H9 (cell line): ENCODE results near the gene GFOD2. TPM values are rescaled to one million over a fixed set of nuclear protein-coding genes. Genes with fewer than 3 reads are reported as not detected.
A peak's percentile ranks its signal among the peaks of the same experiment; 100 is the strongest.

Experiments
- DNase-seq: peaks from one replicate; pipeline ENCODE4 v3.0.0-alpha.2; 2017
- H2AFZ ChIP-seq: one replicate; pipeline ENCODE4 v1.6.1; 2013; ENCODE audit warnings: mild to moderate bottlenecking, low read length, control low read depth, moderate library complexity
- H2AK5ac ChIP-seq: 2 replicates; pipeline ENCODE4 v1.6.1; 2013; ENCODE audit warnings: low read length, control low read depth, mixed read lengths; ENCODE audit not compliant: insufficient read length
- H2BK120ac ChIP-seq: one replicate; pipeline ENCODE4 v1.6.1; 2013; ENCODE audit warnings: low read depth, mild to moderate bottlenecking, low read length, control low read depth, inconsistent platforms; ENCODE audit not compliant: poor library complexity, severe bottlenecking
- H2BK12ac ChIP-seq: 2 replicates; pipeline ENCODE4 v1.6.1; 2013; ENCODE audit warnings: low read length, control low read depth, mixed read lengths, low read depth; ENCODE audit not compliant: insufficient read length
- H2BK15ac ChIP-seq: 2 replicates; pipeline ENCODE4 v1.6.1; 2013; ENCODE audit warnings: low read depth, low read length, control low read depth
- H2BK20ac ChIP-seq: one replicate; pipeline ENCODE4 v1.6.1; 2013; ENCODE audit warnings: low read depth, mild to moderate bottlenecking, low read length, control low read depth, inconsistent platforms; ENCODE audit not compliant: poor library complexity, severe bottlenecking
- H2BK5ac ChIP-seq: 2 replicates; pipeline ENCODE4 v1.6.1; 2013; ENCODE audit warnings: low read length, control low read depth, mixed read lengths; ENCODE audit not compliant: insufficient read length
- H3K14ac ChIP-seq: 2 replicates; pipeline ENCODE4 v1.6.1; 2013; ENCODE audit warnings: low read length, control low read depth; ENCODE audit not compliant: insufficient read depth
- H3K18ac ChIP-seq: 2 replicates; pipeline ENCODE4 v1.6.1; 2013; ENCODE audit warnings: low read depth, mild to moderate bottlenecking, mixed read lengths, low read length, control low read depth; ENCODE audit not compliant: insufficient read length
- H3K23ac ChIP-seq: 2 replicates; pipeline ENCODE4 v1.6.1; 2013; ENCODE audit warnings: low read length, control low read depth, mixed read lengths, low read depth; ENCODE audit not compliant: insufficient read length
- H3K23me2 ChIP-seq: 2 replicates; pipeline ENCODE4 v1.6.1; 2013; ENCODE audit warnings: low read depth, mild to moderate bottlenecking, mixed read lengths, low read length, control low read depth; ENCODE audit not compliant: insufficient read length, poor library complexity, severe bottlenecking
- H3K27ac ChIP-seq: 2 replicates; pipeline ENCODE4 v1.5.1; 2013; ENCODE audit warnings: low read length, control low read depth, mixed read lengths, low read depth; ENCODE audit not compliant: insufficient read length
- H3K27me3 ChIP-seq: 2 replicates; pipeline ENCODE4 v1.6.1; 2013; ENCODE audit warnings: low read length, control low read depth, inconsistent platforms; ENCODE audit not compliant: insufficient read depth
- H3K4ac ChIP-seq: 2 replicates; pipeline ENCODE4 v1.6.1; 2013; ENCODE audit warnings: low read depth, mild to moderate bottlenecking, control low read depth, inconsistent platforms, low read length, moderate library complexity
- H3K4me1 ChIP-seq: 2 replicates; pipeline ENCODE4 v1.6.1; 2013; ENCODE audit warnings: low read length, control low read depth, inconsistent platforms; ENCODE audit not compliant: insufficient read depth
- H3K4me2 ChIP-seq: 2 replicates; pipeline ENCODE4 v1.6.1; 2013; ENCODE audit warnings: low read length, control low read depth, mixed read lengths; ENCODE audit not compliant: insufficient read length, insufficient read depth
- H3K56ac ChIP-seq: 2 replicates; pipeline ENCODE4 v1.6.1; 2013; ENCODE audit warnings: low read depth, mild to moderate bottlenecking, mixed read lengths, low read length, control low read depth; ENCODE audit not compliant: insufficient read length
- H3K79me1 ChIP-seq: 2 replicates; pipeline ENCODE4 v1.6.1; 2013; ENCODE audit warnings: low read depth, mild to moderate bottlenecking, moderate library complexity, low read length, control low read depth, inconsistent platforms; ENCODE audit not compliant: insufficient read depth, poor library complexity, severe bottlenecking
- H3K79me2 ChIP-seq: 2 replicates; pipeline ENCODE4 v1.6.1; 2013; ENCODE audit warnings: low read length, control low read depth, inconsistent platforms; ENCODE audit not compliant: insufficient read depth
- H3K9ac ChIP-seq: 2 replicates; pipeline ENCODE4 v1.6.1; 2013; ENCODE audit warnings: low read length, control low read depth, mixed read lengths; ENCODE audit not compliant: insufficient read length; ENCODE audit errors: extremely low read depth
- H3K9me3 ChIP-seq: one replicate; pipeline ENCODE4 v1.6.1; 2013; ENCODE audit warnings: low read depth, low read length, inconsistent platforms; ENCODE audit not compliant: control insufficient read depth
- H3T11ph ChIP-seq: one replicate; pipeline ENCODE4 v1.6.1; 2013; ENCODE audit warnings: mild to moderate bottlenecking, low read length, control low read depth, inconsistent platforms
- H4K20me1 ChIP-seq: one replicate; pipeline ENCODE4 v1.6.1; 2013; ENCODE audit not compliant: control insufficient read depth, insufficient read length, insufficient read depth
- H4K5ac ChIP-seq: 2 replicates; pipeline ENCODE4 v1.6.1; 2013; ENCODE audit warnings: low read depth, mild to moderate bottlenecking, mixed read lengths, low read length, control low read depth; ENCODE audit not compliant: insufficient read length
- H4K8ac ChIP-seq: replicated peaks from 2 replicates; pipeline ENCODE4 v1.6.1; 2013; ENCODE audit warnings: low read length, control low read depth, mixed read lengths, low read depth; ENCODE audit not compliant: insufficient read length
- H4K91ac ChIP-seq: 2 replicates; pipeline ENCODE4 v1.6.1; 2013; ENCODE audit warnings: low read depth, mild to moderate bottlenecking, moderate library complexity, mixed read lengths, low read length, control low read depth; ENCODE audit not compliant: insufficient read length
- H3K27ac Mint-ChIP-seq, 3 experiments: 2 replicates in 2 of 3; 3 replicates in 1 of 3; pipeline ENCODE4 v1.8.0; 2020 to 2021; ENCODE audit warnings: mixed read lengths in 3 of 3, mild to moderate bottlenecking in 1 of 3, moderate library complexity in 1 of 3
- H3K27me3 Mint-ChIP-seq: 2 replicates; pipeline ENCODE4 v1.8.0; 2021; ENCODE audit warnings: low read depth, mild to moderate bottlenecking, moderate library complexity, mixed read lengths
- H3K36me3 Mint-ChIP-seq, 3 experiments: 2 replicates in 2 of 3; 3 replicates in 1 of 3; pipeline ENCODE4 v1.8.0; 2020 to 2021; ENCODE audit warnings: low read depth in 3 of 3, mixed read lengths in 3 of 3; ENCODE audit not compliant: insufficient read depth in 1 of 3
- H3K4me1 Mint-ChIP-seq, 2 experiments: 2 replicates each; pipeline ENCODE4 v1.8.0; 2020; ENCODE audit warnings: mixed read lengths in 2 of 2
- H3K4me3 Mint-ChIP-seq, 2 experiments: 2 replicates in 1 of 2; 3 replicates in 1 of 2; pipeline ENCODE4 v1.8.0; 2020 to 2021; ENCODE audit warnings: mild to moderate bottlenecking in 2 of 2, mixed read lengths in 2 of 2, moderate library complexity in 1 of 2
- H3K9me3 Mint-ChIP-seq, 2 experiments: 2 replicates in 1 of 2; 3 replicates in 1 of 2; pipeline ENCODE4 v1.8.0; 2020; ENCODE audit warnings: mild to moderate bottlenecking in 2 of 2, mixed read lengths in 2 of 2, moderate library complexity in 1 of 2
- WGBS: extraction: QIAGEN DNeasy Blood & Tissue Kit; methylation state at CpG from one replicate; pipeline ENCODE4 v1.1.7; 2013; ENCODE audit warnings: missing lambda C conversion rate, low lambda C conversion rate, mixed read lengths; ENCODE audit not compliant: insufficient read length; ENCODE audit errors: extremely low coverage; 5-methylcytosine and 5-hydroxymethylcytosine counted together
- total RNA-seq: library from RNA; stranded (reverse); gene quantifications from 2 replicates; pipeline ENCODE4 v1.2.1, GENCODE V29; 2021
- TF ChIP-seq, protein P1 (sequence below): fragments of 200-600 bp; sonication (generic); conservative IDR thresholded peaks from 3 replicates; pipeline ENCODE4 v1.8.0; 2021; ENCODE audit warnings: antibody characterized with exemption, mild to moderate bottlenecking

The GFOD2 gene
- total RNA-seq, 1 experiment from 2014 or later = 21.8 TPM

DNA sequence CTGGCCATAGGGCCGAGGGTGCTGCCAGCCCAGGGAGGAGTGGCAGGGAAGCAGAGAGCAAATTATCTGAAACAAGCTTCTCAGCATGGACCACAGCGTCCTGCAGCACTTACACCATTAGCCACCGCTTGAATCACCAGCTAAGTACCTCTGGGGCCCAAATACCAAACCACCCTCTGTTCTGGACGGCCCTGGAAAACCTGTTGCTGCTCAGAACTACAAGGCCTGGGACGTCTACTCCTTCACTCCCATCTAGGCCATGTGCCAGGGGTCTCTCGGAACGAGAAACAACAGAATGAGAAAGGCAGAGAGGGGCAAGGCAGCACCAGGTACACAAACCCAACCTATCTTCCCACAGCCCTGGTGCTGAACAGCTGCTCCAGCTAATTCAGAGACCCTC, 39.9 kb upstream of the GFOD2 start:
- Histone ChIP-seq H2BK20ac (no peak overlapping the region), H3K4me2 (no peak overlapping the region), H4K8ac (no peak overlapping the region), H2BK15ac (no peak overlapping the region), H3K9ac (no peak overlapping the region), H3K23ac (no peak overlapping the region), H3K79me2 (no peaks in the 10 kb centered on the region), H4K91ac (no peak overlapping the region), H2BK5ac (no peak overlapping the region), H2AFZ (no peak overlapping the region), H3K14ac (no peak overlapping the region), H3K27me3 (no peaks in the 10 kb centered on the region), H3K4me1 (no peaks in the 10 kb centered on the region), H2AK5ac (no peak overlapping the region), H3K27ac (no peak overlapping the region), H3K56ac (no peak overlapping the region), H3K79me1 (no peaks in the 10 kb centered on the region), H2BK120ac (no peak overlapping the region), H4K20me1 (no peaks in the 10 kb centered on the region), H3K9me3 (no peaks in the 10 kb centered on the region), H3K23me2 (no peaks in the 10 kb centered on the region), H3K4ac (no peak overlapping the region), H3T11ph (no peak overlapping the region), H3K18ac (no peak overlapping the region), H2BK12ac (no peak overlapping the region), H4K5ac (no peak overlapping the region)
- no peaks in the 10 kb centered on the region for H3K27me3 Mint-ChIP-seq
- no peak overlapping the region for H3K4me3 Mint-ChIP-seq
- H3K36me3 Mint-ChIP-seq = peaks cover 0 to 4% (median 0%) of the 10 kb centered on the region in 3 experiments; a peak in 5 of 7 replicates
- no peak for DNase-seq
- no peaks in the 10 kb centered on the region for H3K4me1 Mint-ChIP-seq
- no peaks in the 10 kb centered on the region for H3K9me3 Mint-ChIP-seq
- TF ChIP-seq, protein P1, sequence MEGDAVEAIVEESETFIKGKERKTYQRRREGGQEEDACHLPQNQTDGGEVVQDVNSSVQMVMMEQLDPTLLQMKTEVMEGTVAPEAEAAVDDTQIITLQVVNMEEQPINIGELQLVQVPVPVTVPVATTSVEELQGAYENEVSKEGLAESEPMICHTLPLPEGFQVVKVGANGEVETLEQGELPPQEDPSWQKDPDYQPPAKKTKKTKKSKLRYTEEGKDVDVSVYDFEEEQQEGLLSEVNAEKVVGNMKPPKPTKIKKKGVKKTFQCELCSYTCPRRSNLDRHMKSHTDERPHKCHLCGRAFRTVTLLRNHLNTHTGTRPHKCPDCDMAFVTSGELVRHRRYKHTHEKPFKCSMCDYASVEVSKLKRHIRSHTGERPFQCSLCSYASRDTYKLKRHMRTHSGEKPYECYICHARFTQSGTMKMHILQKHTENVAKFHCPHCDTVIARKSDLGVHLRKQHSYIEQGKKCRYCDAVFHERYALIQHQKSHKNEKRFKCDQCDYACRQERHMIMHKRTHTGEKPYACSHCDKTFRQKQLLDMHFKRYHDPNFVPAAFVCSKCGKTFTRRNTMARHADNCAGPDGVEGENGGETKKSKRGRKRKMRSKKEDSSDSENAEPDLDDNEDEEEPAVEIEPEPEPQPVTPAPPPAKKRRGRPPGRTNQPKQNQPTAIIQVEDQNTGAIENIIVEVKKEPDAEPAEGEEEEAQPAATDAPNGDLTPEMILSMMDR = no peak
- peak overlapping the region in 1 of 3 experiments; percentile 52; a peak in 2 of 7 replicates for H3K27ac Mint-ChIP-seq
- WGBS = no CpG with 5 or more reads among the region's 7 CpGs
